ENCODE results near the gene JAK1. TPM values are rescaled to one million over a fixed set of nuclear protein-coding genes. Genes with fewer than 3 reads are reported as not detected.

Gene JAK1
- total and polyA plus RNA-seq, 10 of the 15 experiments (the other 5 are each of a cell fraction or from before 2014, with no cell fraction given) = 9.6 to 45.5 (median 35.7) TPM

- CTCF ChIA-PET = interaction anchor here (2.0 kb wide), 1 partner anchor 56 kb away, joined by 5 read pairs; no protein-coding TSS in a partner anchor
- Histone ChIP-seq H3K36me3 (ENCODE audit: control insufficient read depth in 2 of 2, insufficient read depth in 2 of 2, low read length in 1 of 2) (peaks cover 8 to 23% of the 10 kb centered on the region in 2 experiments; a peak in 3 of 4 replicates), H3K27ac (ENCODE audit: control insufficient read depth, insufficient read depth) (no peak overlapping the region)
Measured at GRCh38 chr1:64878931-64879611, 87.3 kb downstream of the JAK1 start.

More at GRCh38 chr1:64878931-64879611, 87.3 kb downstream of the JAK1 start:
- no peak for DNase-seq (ENCODE audit: low read depth, low spot score)
- Histone ChIP-seq H2AFZ (ENCODE audit: control insufficient read depth, low read depth, low read length) (no peak overlapping the region), H3K79me2 (ENCODE audit: control insufficient read depth, insufficient read depth, low read length) (no peaks in the 10 kb centered on the region; the same call in none of the 2 replicates), H3K9ac (ENCODE audit: control insufficient read depth, insufficient read depth, low read length) (no peak overlapping the region), H3K4me1 (ENCODE audit: control insufficient read depth, insufficient read depth, low read length) (peaks cover 30% of the 10 kb centered on the region), H3K9me3 (replicated peaks; ENCODE audit: control insufficient read depth, insufficient read depth, low read length) (no peaks in the 10 kb centered on the region), H3K27me3 (replicated peaks in 1 of 2; ENCODE audit: control insufficient read depth in 2 of 2, insufficient read depth in 2 of 2, low read length in 1 of 2) (no peaks in the 10 kb centered on the region), H4K20me1 (ENCODE audit: control insufficient read depth, insufficient read depth) (no peaks in the 10 kb centered on the region; the same call in 1 of the 2 replicates), H3K4me3 (no peak overlapping the region), H3K4me2 (ENCODE audit: control insufficient read depth, insufficient read depth) (no peak overlapping the region)
- SMC1A ChIA-PET (ENCODE audit: uncharacterized antibody, unreplicated experiment) = interaction anchor here (1.0 to 4.2 kb wide), 2 partner anchors 14 to 16 kb away, joined by 4 to 17 read pairs; no protein-coding TSS in a partner anchor
- RAD21 ChIA-PET (ENCODE audit: unreplicated experiment) = no interaction called here
- no peak for TF ChIP-seq YBX1 (IDR thresholded peaks at IDR 0.05)
- TF ChIP-seq ASH2L (IDR thresholded peaks at IDR 0.05; ENCODE audit: borderline replicate concordance, low read depth) = no peak
- no peak for TF ChIP-seq SIN3A (IDR thresholded peaks at IDR 0.05; ENCODE audit: low read depth, low read length)
- TF ChIP-seq EP300 (IDR thresholded peaks at IDR 0.05; ENCODE audit: borderline replicate concordance in 1 of 2, control insufficient read depth in 1 of 2, low read depth in 2 of 2, low read length in 2 of 2) = no peak
- TF ChIP-seq KDM1A (IDR thresholded peaks at IDR 0.05; ENCODE audit: borderline replicate concordance) = no peak
- TF ChIP-seq RAD51 (IDR thresholded peaks at IDR 0.05) = no peak
- TF ChIP-seq ZNF274 (IDR thresholded peaks at IDR 0.05; ENCODE audit: insufficient read depth, insufficient read length) = no peak
- no peak for TF ChIP-seq CBX5 (IDR thresholded peaks at IDR 0.05; ENCODE audit: low read depth)
- TF ChIP-seq TCF3 (IDR thresholded peaks at IDR 0.05; ENCODE audit: borderline replicate concordance, insufficient read depth, low read depth, low read length) = no peak
- no peak for TF ChIP-seq CBFB (IDR thresholded peaks at IDR 0.05; ENCODE audit: low read depth)
- TF ChIP-seq MEF2B (IDR thresholded peaks at IDR 0.05; ENCODE audit: partially characterized antibody, poor library complexity, severe bottlenecking) = no peak
- no peak for TF ChIP-seq SP1 (IDR thresholded peaks at IDR 0.05; ENCODE audit: low read depth, low read length)
- no peak for TF ChIP-seq YY1 (IDR thresholded peaks at IDR 0.05; ENCODE audit: low read depth, low read length)
- TF ChIP-seq REST (IDR thresholded peaks at IDR 0.05; ENCODE audit: low read depth, low read length) = no peak
- TF ChIP-seq SKIL (IDR thresholded peaks at IDR 0.05; ENCODE audit: low read depth, poor library complexity, severe bottlenecking) = no peak
- 99% methylated on average over 12 of the region's 12 CpGs for WGBS (ENCODE audit: insufficient coverage, insufficient replicate concordance, low lambda C conversion rate, missing lambda C conversion rate)
- POLR2A ChIA-PET = no interaction called here
- no TSS peak for BruUV-seq (replicated peaks)
- intact Hi-C loops (cut with micrococcal nuclease; ENCODE audit: unreplicated experiment) = no loop called here
- no peak for FAIRE-seq
- no peak for ATAC-seq
- in situ Hi-C loops (cut with MboI) = no loop called here
